Activated naive CD4-positive, alpha-beta T cell treated with anti-CD3 and anti-CD28 coated beads, Interleukin-2, amount 50 U/mL, for 16 hours (primary cell): ENCODE measurements around the gene OR2L8.

Experiments used
- DNase-seq: peaks from one replicate; pipeline ENCODE4 v3.0.0-alpha.2; 2020

Gene OR2L8, protein sequence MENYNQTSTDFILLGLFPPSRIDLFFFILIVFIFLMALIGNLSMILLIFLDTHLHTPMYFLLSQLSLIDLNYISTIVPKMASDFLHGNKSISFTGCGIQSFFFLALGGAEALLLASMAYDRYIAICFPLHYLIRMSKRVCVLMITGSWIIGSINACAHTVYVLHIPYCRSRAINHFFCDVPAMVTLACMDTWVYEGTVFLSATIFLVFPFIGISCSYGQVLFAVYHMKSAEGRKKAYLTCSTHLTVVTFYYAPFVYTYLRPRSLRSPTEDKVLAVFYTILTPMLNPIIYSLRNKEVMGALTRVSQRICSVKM

DNA sequence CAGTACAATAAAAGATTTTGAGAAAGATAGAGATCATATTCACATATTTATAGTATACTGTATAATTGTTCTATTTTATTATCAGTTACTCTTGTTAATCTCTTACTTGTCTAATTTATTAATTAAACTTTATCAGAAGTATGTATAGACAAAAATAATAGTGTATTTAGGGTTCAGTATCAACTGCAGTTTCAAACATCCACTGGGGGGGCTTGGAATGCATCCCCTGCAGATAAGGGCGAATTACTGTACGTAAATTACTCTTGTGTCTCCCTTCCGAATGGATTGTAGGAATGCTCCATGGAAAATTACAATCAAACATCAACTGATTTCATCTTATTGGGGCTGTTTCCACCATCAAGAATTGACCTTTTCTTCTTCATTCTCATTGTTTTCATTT is at the start of gene OR2L8:
Gene OR2L8, plus strand, starts transcription at position 301 of the 400 bp plus-strand sequence. Its CDS starts 0 bp downstream, at position 301.
- no peak for DNase-seq

DNA sequence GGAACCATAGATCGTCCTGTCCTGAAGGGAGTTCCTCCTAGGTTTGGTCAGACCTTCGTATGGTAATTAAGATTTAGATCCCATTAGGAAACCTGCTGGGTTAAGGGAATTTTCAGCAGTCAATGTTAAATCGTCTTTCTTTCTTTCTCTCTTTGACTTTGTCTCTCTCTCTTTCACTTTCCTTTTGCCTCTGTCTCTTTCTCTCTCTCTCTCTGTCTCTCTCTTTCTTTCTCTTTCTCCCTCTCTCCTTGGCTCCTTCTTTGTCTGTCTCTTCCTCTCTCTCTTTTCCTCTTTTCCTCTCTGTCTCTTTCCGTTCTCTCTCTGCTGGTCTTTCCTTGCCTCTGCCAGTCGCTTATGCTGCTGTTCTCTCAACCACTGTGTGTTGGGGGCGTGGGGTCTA is 44.5 kb upstream of the OR2L8 start:
- no peak for DNase-seq

DNA sequence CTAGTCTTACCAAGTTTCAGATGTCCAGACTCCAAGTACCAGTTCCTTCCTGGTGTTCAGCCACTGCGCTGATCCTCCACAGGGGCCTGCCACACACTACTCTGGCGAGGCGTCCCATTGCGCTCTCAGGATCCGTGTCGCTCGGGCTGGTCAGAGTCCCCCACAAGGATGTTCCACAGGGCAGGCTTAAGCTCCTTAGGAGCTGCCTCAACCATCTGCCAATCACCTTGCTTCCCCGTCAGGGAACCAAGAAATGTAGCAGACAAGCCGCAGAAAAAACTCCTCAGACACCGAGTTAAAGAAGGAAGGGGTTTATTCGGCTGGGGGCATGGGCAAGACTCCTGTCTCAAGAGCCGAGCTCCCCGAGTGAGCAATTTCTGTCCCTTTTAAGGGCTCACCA is 43.5 kb upstream of the OR2L8 start:
- no peak for DNase-seq

DNA sequence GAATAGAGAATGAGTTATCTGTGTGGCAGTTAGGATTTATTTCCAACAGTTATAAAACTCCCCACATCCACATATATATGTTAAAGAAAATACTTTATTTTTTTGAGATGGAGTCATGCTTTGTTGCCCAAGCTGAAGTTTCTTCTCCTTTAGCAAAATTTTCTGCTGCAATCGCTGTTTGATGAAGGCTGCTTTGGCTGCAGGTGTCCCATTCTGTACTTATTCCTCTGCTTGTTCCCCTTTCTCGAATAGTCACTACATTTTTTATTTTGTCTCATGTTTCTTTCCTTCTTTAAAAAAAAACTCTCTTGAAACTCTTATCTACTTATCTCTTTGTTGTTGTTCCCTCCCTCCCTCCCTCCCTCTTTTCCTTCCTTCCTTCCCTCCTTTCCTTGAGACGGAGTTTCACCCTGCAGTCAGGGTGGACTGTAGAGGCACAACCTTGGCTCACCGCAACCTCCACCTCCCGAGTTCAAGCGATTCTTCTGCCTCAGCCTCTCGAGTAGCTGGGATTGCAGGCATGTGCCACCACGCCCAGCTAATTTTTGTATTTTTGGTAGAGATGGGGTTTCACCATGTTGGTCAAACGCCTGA is 42.7 kb upstream of the OR2L8 start:
- no peak for DNase-seq

DNA sequence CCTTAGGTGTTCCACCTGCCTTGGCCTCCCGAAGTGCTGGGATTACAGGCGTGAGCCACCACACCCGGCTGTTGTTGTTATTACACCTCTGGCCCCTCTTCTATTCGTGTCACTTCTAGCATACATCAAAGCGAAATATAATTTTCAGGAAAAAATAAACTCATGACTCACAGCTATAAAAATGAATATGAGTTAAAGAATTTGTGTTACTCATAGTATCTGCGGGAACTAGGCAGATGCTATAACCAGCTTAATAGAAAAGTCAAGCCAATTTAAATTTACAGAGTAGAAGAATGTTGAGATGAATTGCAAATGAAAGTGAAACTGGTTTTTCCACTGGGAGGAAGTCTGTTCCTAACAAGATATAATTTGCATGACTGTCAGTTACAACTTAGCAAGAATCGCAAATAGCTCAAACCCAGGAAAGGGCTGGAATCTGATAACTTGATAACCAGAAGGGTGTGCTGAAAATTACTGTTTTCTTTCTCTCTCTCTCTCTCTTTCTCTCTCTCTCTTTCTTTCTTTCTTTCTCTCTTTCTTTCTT is 42.1 kb upstream of the OR2L8 start:
- peak; percentile 15 for DNase-seq

DNA sequence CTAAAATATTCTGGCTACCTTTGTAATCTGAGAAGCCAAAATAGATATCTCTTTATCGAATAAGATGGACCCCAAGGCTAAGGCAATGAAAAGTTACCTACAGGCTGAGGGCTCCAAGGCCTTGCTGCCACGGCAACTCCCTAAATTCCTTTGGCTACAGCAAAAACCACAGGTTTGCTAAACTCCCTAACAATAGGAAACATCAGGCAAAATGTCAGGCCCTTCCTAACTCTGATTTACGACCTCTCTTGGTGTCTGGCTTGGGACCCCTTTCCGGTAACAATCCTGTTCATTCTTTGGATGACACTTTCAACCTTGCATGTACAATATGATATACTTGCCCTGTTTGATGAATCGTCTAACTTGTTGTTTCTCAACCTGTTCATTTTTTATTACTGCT is 39.9 kb upstream of the OR2L8 start:
- no peak for DNase-seq

DNA sequence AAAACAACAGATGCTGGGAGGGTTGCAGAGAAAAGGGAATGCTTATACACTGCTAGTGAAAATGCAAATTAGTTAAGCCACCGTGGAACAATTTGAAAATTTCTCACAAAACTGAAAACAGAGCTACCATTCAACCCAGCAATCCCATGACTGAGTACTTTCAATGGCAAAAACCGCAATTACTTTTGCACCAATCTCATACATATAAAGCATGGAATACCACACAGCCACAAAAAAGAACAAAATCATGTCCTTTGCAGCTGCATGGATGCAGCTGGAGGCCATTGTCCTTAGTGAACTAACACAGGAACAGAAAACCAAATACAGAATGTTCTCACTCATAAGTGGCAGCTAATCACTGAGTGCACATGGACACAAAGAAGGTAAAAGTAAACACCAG is 34.9 kb upstream of the OR2L8 start:
- no peak for DNase-seq

DNA sequence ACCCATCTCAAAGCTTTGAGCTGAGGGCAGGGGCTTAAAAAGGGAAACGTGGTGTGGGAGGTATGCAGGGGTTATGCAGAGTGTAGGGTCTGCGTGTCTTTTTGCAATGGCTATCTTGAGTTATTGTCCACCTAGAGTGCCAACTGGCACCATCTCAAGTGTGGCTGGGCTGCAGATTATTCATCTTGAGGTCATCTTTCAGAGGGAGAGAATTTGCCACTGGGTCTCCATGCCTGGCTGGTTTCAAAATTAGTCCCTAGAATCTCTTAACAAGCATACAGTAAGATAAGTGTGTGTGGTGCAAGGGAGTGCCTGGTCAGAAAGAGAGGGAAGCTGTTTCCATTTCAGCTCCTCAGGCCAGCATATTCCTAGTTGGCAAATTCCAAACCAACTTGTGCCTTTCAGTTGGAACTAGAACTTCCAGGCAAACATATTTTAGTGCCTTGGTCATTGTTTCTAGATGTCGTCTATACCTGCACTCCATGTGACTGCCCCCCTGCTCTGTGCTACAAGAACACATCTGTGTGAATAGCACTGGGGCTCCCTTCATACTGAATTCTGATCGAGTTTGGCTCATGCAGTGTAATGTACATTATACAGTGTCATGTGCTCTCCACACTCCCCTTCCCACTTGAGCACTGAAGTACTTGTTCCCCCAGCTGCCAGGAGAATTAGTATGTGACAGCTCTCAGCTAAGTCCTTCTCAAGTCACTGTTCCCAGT is 33.6 kb upstream of the OR2L8 start:
- no peak for DNase-seq

DNA sequence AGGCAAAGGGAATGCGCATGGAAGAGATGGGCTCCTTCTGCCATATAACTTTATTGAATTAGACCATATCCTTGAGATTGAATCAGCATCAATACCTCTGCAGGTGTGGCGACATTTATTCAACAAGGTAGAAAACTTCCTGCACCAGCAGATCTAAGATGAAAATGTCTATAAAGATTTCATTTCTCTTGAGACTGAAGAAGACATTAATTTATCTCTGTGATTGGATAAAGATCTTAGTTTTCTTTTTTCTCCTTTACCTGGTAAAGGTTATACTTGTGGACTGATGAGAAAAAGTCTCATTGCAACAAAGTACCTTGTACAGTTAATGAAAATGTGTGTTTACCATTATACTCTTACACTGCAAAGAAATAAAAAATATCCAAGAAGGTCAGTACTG is 28.7 kb upstream of the OR2L8 start, which contains the start of gene OR2T8:
Gene OR2T8, plus strand, starts transcription at position 301 of the 400 bp plus-strand sequence. CDS start 766 bp downstream, outside the sequence.
- no peak for DNase-seq

DNA sequence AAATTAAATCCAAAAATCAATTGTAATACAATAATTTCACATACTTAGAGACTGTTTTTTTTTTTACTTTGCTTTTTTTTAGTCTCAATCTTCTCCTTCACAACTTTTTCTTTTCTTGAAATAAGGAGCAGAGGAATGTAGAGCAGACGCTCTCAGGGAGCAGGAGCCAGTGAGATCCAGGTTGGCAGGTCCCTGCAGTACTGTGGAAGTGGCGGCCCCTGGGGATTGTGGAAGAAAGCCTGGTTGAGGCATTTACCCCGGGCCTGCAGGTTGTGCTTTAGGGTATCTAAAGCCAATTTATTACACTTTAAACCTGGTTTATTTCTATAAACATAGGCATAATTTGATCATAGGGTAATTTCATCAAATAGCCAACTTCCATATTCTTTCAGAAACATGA is 24.7 kb upstream of the OR2L8 start:
- no peak for DNase-seq

DNA sequence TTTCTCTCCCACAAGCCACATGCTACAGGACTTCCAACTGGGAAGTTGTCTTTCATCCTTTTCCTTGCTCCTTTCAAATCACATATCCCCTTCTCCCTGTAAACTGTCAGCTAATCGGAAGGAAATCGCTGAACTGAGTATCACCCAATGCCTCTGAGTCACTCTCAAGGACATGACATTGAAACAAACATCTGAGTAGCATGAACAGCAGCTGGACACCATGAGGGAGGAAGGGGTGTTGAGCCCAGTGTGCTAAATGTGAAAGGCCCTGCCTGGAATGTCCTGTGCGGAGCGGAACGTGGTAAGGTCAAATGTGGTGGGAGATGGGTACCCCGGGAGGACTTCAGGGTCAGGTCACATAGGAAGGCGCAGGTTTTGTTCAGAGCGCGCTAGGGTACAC is 23.8 kb upstream of the OR2L8 start, which contains the start of gene OR2AJ1:
Gene OR2AJ1, plus strand, starts transcription at position 22 of the 400 bp plus-strand sequence. CDS start 8,880 bp downstream, outside the sequence.
- no peak for DNase-seq

DNA sequence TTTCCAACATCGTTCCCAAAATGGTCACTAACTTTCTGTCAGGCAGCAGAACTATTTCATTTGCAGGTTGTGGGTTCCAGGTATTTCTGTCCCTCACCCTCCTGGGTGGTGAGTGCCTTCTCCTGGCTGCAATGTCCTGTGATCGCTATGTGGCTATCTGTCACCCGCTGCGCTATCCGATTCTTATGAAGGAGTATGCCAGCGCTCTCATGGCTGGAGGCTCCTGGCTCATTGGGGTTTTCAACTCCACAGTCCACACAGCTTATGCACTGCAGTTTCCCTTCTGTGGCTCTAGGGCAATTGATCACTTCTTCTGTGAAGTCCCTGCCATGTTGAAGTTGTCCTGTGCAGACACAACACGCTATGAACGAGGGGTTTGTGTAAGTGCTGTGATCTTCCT is 14.7 kb upstream of the OR2L8 start:
- DNase-seq: no peak

DNA sequence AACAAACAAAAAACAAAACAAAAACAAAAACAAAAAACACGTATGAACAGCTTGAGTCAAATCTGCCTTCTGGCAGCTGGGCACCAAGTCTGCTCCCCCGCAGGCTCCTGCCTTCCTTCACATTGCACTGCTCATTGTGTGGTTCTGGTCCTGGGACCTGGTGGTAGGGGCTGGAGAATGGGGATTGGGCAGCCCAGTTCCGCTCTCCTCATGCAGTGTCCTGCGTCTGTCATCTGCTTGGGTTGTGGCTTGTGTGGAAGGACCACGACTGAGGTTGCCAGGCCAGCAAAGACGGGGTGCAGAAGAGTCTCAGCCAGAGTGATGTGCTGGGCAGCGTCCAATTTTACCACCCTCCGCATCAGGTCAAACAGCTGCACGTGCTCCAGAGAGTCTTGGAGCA is 12.9 kb upstream of the OR2L8 start:
- no peak for DNase-seq

DNA sequence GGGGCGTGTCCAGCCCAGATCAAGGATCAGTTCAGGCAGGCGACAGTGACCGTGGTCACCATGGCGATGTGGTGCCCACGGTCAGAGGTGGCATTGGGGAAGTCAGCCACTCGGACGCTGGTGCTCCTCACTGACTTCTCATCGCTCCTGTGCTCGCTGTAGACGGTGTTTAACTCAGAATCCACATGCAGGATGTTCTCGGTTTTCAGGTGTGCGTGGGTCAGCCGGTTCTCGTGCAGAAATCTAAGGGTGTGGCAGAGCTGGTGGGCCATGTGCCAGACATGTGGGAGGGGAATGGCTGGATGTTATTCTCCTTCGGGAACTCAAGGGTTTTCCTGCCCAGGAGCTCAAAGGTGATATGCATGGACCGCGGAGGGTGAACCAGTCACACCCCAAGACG is 12.2 kb upstream of the OR2L8 start:
- no peak for DNase-seq

DNA sequence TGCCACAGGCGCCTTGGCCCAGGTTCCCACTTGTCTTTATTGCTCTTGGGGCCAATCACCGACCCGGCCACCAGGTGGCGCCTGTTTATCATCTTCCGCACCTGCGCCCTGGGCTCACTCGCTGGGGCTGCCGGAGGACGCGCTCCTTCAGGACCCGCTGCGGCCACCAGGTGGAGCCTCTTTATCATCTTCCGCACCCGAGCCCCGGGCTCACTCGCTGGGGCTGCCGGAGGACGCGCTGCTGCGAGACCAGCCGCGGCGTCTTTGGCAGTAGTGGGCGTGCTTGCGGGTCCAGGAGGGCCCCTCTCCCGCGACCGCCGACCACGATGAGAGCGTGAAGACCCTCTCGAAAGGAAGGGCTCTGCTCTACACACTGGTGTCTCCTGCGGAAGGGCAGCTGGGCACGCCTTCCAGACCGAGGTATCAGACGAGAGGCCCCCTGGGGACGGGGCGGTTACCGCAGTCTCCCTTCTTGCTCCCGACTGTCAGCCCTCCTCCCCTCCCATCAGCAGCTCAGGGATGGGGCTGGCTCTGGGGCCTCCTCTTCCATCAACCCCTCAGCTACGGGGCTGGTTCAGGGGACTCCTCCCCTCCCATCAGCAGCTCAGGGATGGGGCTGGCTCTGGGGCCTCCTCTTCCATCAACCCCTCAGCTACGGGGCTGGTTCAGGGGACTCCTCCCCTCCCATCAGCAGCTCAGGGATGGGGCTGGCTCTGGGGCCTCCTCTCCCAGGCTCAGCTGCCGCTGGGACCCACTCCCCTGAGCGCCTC is 11.5 kb upstream of the OR2L8 start:
- peak; percentile 70 for DNase-seq

DNA sequence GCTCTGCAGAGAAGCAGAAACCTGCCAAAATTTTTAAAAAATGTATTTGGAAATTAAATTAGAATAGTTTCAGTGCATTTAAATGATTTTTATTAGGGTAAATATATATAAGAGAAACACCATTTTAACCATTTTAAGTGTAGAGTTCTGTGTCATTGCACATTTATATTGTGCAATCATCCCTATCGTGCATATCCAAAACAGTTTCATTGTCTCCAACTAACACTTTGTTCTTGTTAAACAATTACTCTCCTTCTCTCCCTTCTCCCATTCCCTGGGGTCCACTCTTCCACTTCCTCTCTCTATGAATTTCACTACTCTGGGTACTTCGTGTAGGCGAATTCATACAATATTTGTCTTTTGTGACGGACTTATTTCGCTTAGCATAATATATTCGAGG is 6.0 kb upstream of the OR2L8 start:
- DNase-seq: no peak

DNA sequence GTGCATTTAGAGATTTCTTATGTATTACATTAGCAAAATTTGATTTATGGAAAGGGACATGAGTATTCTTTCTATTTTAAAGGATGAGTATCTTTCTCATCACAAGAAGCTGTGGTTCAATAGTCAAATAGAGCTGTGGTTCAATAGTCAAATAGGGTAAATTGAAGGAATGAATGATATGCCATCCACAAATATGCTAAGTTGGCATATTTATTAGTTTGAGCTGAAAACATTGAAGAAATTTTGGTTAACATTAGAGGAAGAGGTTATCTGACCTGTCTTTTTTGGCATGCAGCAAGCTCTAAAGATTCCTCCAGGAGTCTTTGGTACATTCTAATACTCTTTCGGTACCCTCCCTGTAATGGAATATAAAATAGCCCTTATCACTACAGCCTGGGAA is 4.8 kb downstream of the OR2L8 start:
- DNase-seq: no peak

DNA sequence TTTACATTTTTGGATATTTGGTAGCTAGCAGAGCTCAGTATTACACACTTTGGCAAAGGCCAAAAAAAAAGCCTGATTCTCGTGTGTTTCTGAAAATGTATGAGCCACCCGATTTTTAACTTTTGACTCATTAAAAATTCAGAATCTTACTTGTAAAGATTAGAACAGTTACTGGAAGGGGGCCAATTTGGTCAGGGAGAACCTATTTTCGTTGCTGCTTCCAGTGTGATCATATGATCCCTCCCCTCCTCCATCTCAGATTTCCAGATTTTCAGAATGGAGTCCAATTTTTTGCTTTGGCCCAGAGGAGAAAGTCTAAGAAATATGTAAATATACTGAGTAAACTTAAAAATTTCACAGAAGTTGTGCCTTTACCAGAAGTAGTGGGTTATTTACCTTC is 13.1 kb downstream of the OR2L8 start:
- DNase-seq: no peak

DNA sequence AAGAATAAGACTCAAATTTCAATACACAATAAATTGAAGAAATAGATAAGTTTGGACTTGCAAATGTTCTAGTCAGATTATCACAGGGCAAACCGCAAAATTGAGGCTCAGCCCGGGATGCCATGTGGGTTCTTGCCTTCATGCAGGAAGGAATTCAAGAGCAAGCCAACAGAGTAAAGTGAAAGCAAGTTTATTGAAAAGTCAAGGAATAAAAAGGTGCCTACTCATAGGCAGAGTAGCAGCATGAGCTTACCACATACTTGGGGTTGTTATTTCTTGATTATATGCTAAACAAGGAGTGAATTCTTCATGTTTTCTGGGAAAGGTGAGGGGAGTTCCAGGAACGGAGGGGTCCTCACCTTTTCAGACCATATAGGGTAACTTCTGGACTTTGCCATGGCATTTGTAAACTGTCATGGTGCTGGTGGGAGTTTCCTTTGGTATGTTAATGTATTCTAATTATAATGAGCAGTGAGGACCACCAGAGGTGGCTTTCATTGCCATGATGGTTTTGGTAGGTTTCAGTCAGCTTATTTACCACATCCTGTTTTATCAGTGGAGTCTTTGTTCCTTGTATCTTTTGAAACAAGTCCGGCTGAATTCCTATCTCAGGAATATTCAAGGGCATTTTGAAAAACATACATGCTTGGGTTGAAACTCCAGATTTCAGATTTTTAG is 14.4 kb downstream of the OR2L8 start:
- DNase-seq: no peak

DNA sequence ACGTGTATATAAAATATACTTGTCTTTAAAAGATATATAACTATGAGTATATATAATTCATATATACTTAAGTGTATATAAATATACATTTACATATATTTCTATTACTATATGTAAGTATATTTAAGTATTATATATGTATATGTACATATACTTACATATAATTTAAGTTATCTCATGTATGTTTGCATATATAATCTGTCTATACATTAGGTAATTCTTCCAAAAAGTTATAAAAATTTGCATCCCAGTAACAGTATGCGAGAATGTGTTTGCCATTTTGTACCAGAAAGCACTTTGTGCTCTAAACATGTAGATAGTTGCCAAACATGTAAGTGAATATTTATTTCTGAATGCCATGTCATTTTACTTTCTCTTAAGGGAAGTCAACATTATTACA is 16.3 kb downstream of the OR2L8 start, which contains the start of gene OR2AK2:
Gene OR2AK2, plus strand, starts transcription at position 301 of the 400 bp plus-strand sequence. CDS start 144 bp downstream, outside the sequence.
- no peak for DNase-seq

DNA sequence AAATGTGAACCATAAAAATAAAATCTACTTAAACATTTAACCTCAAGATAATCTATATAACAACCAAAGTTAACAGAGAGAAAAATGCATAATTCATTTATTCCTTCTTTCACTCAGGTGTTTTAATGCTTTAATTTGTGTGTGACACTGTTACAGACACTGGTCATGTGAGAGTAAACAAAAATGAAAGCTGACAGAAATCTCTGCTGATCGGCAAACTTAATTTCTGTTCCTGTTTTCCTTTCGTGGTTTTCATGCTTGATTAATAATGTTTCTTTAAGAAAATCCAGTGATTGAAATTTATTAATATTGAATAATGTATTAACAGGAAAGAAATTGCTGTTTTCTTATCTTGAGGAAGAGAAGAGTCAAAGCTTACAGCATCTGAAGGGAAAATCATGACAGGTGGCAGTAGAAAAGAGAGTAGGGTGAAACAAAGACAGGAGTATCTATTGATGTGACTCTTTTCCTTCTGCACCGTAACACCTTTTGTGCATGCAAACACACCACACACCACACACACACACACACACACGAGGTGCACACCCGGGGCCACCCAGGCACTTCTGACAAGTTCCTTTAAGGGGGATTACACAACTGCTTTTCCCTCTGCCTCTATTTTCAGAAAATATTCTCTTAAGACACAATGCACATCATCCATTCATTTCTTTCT is 18.0 kb downstream of the OR2L8 start:
- no peak for DNase-seq

DNA sequence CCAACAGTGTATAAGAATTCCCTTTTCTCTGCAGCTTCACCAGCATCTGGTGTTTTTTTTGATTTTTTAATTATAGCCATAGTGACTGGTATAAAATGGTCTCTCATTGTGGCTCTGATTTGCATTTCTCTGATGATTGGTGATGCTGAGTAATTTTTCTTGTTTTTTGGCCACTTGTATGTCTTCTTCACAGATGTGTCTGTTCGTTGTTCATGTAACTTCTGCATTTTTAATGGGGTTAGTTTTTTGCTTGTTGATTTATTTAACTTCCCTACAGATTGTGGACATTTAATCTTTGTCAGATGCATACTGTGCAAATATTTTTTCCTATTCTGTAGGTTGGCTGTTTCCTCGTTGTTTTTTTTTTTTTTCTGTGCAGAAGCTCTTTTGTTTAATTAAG is 44.3 kb downstream of the OR2L8 start:
- DNase-seq: no peak
